ENCODE results near the gene ASIC5.
"Not testable (repeated sequence)": the region's sequence is repeated elsewhere in the genome, so short reads cannot be mapped to it uniquely, and the experiment has no call there.

The ASIC5 gene

DNA sequence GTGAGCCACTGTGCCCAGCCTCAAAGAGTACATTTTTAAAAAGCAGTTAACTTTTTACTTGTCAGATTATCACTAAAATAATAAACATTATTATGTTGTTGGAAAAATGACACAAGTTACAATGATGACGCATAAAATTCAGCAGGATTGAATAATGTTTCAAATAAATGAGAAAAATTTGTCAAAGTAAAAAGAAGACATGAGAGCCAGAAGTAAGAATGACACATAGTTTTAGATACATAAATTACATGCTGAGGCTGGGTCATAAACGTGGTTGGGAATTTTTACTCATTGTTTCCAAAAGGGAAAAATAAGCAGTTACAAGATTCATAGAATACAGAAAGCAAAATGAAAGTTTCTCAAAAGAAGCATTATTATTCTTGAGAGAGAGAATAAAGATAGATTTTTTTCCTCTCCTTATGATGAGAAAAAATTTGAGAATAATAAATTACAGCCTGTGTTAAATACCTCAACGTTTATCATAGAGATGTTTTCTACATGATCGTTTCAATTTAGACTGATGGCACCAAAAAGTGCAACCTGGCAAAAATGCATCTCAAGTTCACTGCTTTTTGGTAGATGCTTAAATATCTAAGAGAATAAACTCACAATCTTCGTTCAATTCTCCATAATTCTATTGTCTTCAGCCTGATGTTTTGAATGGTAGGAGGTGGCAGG, 66.8 kb downstream of the ASIC5 start:
- no peak for DNase-seq

DNA sequence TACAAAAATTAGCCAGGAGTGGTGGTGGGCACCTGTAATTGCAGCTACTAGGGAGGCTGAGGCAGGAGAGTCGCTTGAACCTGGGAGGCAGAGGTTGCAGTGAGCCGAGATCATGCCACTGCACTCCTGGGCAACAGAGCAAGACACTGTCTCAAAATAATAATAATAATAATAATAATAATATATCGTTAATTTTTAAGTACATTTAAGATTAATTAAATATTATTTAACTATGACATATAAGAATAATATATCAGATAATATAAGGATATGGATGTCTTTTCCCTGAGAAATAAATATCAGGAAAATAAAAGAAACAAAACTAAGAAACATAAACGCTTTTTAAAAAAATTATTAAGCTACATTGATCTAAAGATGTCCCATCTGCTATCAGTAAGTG, 68.5 kb downstream of the ASIC5 start:
- not testable (repeated sequence) for DNase-seq

DNA sequence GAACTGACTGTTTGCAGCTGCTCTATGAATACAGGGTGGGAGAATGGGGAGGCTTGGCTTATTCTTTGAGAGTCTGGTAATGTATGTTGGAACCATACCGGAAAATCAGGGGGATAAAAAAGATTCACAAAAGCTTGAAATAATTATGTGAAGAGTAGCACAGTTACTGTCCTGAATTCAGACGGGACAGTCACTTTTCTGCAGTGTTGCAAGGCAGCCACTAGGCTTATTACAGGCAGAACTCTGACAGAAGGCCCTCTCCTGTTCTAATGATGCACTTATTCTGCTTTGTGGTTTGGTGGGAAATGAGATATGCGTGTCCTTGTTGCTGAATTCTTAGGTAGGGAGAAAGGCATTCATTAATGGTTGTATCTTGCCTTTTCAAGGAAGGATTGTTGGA, 70.1 kb downstream of the ASIC5 start:
- no peak for DNase-seq

DNA sequence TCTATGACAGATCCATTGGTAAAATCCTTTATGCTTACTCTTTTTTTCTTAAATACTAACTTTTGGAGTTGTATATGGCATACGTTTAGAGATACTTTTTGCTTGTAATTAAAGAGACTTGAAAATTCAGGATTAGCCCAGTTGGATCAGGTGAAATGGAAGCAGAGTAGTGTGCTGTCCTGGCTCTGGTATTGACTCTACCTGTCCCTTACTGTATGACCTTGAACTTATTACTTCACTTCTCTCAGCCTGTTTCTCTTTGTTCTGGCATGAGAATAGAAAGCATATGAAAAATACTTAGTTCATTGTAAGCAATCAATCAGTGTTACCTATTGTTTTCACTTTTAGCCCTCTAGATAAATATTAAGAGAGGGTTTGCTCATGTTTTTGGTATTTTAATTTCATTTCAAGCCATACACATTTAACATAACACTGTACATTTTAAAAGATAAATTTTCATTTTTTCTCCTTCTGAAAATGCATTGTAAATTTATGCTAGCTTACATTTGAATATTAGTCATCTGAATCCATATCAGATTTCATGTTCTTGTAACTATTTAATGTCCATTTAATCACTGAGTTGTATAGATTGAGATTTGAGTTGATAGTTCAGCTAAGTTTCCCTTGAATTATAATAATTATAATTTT, 71.4 kb downstream of the ASIC5 start:
- no peak for DNase-seq

DNA sequence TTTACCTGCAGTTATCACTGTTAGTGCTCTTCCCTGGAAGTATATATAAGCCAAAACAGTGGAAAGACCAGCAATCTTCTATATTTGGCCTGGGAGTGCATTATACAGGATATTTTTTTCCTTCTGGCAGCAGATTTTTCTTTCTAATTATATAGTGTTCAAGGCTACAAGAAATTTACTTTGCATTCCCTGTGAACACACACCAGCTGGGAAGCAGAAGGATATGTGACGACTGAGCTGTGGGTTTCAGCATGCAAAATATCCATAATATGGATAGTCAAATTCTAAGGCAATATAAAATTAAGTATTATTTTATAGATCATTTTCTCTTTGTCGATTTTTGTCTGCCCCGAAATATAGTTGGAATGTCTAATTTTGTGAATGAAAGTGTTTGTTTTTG, 76.1 kb downstream of the ASIC5 start:
- no peak for DNase-seq

DNA sequence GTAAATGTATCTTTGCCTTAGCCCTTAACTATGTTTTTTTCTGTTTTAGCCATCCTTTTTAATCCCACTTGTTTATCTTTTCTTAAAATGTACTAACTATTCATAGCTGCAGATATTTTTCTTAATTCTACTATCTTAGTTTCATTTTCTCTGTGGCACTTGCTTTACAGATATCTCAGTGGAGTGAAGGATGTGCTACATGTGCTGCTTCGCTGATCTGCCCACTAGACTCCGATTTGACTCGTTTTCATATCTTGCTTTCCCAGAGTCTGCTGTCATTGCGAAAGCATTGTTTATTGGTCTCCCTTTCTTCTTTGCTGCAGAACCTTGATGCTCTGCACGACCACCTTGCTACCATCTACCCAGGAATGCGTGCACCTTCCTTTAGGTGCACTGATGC, 76.7 kb downstream of the ASIC5 start:
- no peak for DNase-seq

DNA sequence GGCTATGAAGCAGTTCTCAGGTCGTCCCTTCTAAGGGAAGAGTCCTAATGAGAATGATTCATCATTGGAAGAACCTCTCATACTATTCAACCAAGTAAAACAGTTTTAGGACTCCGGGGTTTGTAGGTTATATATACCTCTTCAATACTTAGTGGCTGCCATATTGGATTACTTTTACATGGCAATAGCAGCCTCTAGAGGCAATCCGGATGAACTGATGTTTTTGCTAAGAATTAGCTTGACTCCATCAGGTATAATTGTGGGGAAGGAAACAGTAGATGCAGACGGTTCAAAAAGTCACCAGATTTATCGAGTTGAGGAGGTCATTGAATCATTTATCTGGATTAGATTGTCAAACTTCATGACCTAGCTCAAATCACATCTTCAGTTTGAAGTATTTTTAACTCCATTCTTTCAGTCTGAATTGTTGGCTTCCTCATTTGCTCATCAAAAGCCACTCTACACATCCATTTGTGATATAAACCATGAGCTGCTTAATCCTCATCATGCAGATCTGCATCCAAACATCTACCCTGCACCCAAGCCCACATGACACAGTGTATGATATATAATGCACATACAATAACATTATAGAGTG, 78.9 kb downstream of the ASIC5 start:
- peak; percentile 29 for DNase-seq

DNA sequence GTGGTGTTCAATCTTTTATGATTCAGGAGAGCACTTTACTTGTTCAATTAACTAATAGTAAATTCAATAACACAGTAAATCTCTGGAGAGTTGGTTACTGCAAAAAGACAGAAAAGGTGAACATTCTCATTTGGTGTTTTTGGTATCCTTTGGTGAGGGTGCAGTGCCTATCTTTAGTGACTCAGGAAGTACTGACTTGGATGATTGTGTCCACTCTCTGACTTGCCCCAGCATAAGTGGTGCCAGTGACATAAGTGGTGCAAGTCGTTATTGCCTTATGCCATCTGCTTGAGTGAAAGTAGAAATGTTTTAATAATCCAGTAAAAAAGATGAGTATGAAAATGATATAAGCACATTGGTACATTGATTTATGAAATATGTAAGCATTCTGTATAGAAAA, 80.2 kb downstream of the ASIC5 start:
- no peak for DNase-seq

DNA sequence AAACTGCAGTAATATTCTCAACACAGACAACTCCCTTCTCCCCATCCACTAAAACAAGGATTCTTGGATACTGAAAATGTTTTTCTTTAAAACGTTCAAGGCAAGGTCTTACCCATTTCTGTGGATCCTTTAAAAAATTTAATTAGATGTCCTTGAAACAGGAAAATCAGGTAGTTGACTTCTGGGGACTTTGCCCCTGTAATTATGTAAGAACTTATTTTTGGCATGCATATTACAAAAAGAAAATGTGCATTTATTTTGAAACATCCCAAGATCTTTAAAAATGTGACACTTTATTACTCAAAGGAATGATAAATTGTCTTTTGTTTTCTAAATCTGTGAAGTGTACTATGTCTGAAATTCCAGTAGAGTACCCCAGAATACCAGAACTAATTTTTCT, 81.4 kb downstream of the ASIC5 start:
- no peak for DNase-seq

DNA sequence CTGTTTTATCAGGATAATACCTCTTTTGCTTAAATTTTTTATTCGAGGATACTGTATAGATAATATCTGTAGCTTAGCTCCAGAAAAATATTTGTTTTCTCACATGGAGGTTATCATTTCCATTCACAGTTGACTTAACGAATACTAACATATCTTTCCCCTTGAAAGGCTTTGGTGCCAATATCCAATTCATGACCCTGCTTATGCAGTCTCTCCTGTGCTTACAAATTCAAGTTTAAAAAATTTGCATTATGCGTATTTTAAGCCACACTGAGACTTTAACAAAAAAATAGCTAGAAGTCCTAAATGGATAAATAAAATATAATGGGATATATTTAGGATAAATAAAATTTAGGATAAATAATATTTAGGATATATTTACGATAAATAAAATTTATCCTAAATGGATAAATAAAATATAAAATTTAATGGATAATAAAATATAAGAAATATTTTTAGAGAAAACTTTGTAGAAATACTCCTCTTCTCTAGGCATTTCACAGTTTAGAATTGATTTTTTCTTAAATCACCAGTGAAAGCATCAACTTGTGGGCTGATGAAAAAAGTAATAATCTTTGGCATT, 84.7 kb downstream of the ASIC5 start:
- no peak for DNase-seq

DNA sequence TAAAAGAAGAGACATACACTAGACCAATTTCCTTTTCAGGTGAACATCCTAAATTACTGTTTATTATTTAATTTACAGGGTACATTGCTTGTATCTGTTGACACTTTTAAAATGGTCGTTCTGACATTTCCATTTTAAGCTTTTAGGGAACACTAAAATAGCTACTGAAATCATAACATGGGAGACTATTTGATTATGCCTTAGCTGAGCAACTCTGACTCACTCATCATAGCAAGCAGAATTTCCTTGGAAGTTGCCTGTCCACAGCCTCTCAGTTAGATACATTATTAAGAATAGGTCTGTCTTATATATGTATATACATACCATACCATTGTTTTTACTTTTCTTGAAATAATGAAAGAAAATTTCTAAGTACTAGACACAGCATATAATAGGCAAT, 85.3 kb downstream of the ASIC5 start:
- no peak for DNase-seq
